Mesenchymal stem cell (in vitro differentiated cells and primary cell): Measurements from ENCODE around the gene ROCK1.

Experiments used
- DNase-seq: peaks from one replicate; pipeline ENCODE4 v3.0.0-alpha.2; 2013
- H2AFZ ChIP-seq: one replicate; pipeline ENCODE4 v1.6.1; 2013; ENCODE audit warnings: low read depth, mild to moderate bottlenecking, control low read depth, inconsistent platforms, low read length, moderate library complexity
- H2AK5ac ChIP-seq: 2 replicates; pipeline ENCODE4 v1.6.1; 2013; ENCODE audit warnings: low read length, moderate library complexity, mild to moderate bottlenecking, inconsistent platforms; ENCODE audit not compliant: severe bottlenecking
- H2BK120ac ChIP-seq: one replicate; pipeline ENCODE4 v1.6.1; 2013; ENCODE audit warnings: low read depth, mild to moderate bottlenecking, inconsistent platforms, low read length, moderate library complexity
- H2BK12ac ChIP-seq, 2 experiments: one replicate each; pipeline ENCODE4 v1.6.1; 2013; ENCODE audit warnings: inconsistent platforms in 2 of 2, low read length in 2 of 2, mild to moderate bottlenecking in 2 of 2, moderate library complexity in 2 of 2, control low read depth in 1 of 2
- H2BK15ac ChIP-seq: one replicate; pipeline ENCODE4 v1.6.1; 2013; ENCODE audit warnings: mild to moderate bottlenecking, low read depth, inconsistent platforms; ENCODE audit not compliant: poor library complexity, severe bottlenecking
- H2BK5ac ChIP-seq: 2 replicates; pipeline ENCODE4 v1.6.1; 2013; ENCODE audit warnings: low read depth, mild to moderate bottlenecking, low read length, control low read depth, inconsistent platforms; ENCODE audit not compliant: poor library complexity, severe bottlenecking
- H3K14ac ChIP-seq, 2 experiments: one replicate each; pipeline ENCODE4 v1.6.1; 2013; ENCODE audit warnings: inconsistent platforms in 2 of 2, low read length in 2 of 2, control low read depth in 1 of 2, mild to moderate bottlenecking in 1 of 2, moderate library complexity in 1 of 2
- H3K18ac ChIP-seq, 2 experiments: one replicate each; pipeline ENCODE4 v1.6.1; 2013; ENCODE audit warnings: inconsistent platforms in 2 of 2, low read length in 2 of 2, control low read depth in 1 of 2, low read depth in 1 of 2, mild to moderate bottlenecking in 1 of 2
- H3K23ac ChIP-seq, 2 experiments: one replicate each; pipeline ENCODE4 v1.6.1; 2013; ENCODE audit warnings: inconsistent platforms in 2 of 2, low read length in 2 of 2, mild to moderate bottlenecking in 2 of 2, moderate library complexity in 2 of 2, control low read depth in 1 of 2
- H3K27ac ChIP-seq: 2 replicates; pipeline ENCODE4 v1.5.1; 2013; ENCODE audit warnings: mild to moderate bottlenecking, moderate library complexity, low read length, control low read depth, inconsistent platforms; ENCODE audit not compliant: poor library complexity, severe bottlenecking
- H3K27me3 ChIP-seq, 2 experiments: 2 replicates each; pipeline versions ENCODE4 v1.6.1 to v1.7.0; 2013; ENCODE audit warnings: low read length in 2 of 2, mild to moderate bottlenecking in 2 of 2, moderate library complexity in 2 of 2, control low read depth in 1 of 2, inconsistent platforms in 1 of 2; ENCODE audit not compliant: control insufficient read depth in 1 of 2, insufficient read depth in 1 of 2
- H3K36me3 ChIP-seq, 2 experiments: 2 replicates each; pipeline versions ENCODE4 v1.6.1 to v1.7.0; 2013; ENCODE audit warnings: low read length in 2 of 2, control low read depth in 1 of 2, inconsistent platforms in 1 of 2, low read depth in 1 of 2, mild to moderate bottlenecking in 1 of 2; ENCODE audit not compliant: insufficient read depth in 2 of 2, control insufficient read depth in 1 of 2
- H3K4ac ChIP-seq, 2 experiments: one replicate each; pipeline ENCODE4 v1.6.1; 2013; ENCODE audit warnings: inconsistent platforms in 2 of 2, low read length in 2 of 2, mild to moderate bottlenecking in 2 of 2, moderate library complexity in 2 of 2, control low read depth in 1 of 2, low read depth in 1 of 2
- H3K4me1 ChIP-seq: 2 replicates; pipeline ENCODE4 v1.6.1; 2013; ENCODE audit warnings: low read depth, low read length, control low read depth; ENCODE audit not compliant: control insufficient read depth, insufficient read depth
- H3K4me2 ChIP-seq: 2 replicates; pipeline ENCODE4 v1.6.1; 2013; ENCODE audit warnings: low read length, mild to moderate bottlenecking, inconsistent platforms; ENCODE audit not compliant: poor library complexity, severe bottlenecking
- H3K4me3 ChIP-seq, 2 experiments: 2 replicates each; pipeline versions ENCODE4 v1.5.1 to v1.7.0; 2013; ENCODE audit warnings: low read length in 2 of 2, mild to moderate bottlenecking in 2 of 2, control low read depth in 1 of 2, low read depth in 1 of 2; ENCODE audit not compliant: insufficient read depth in 1 of 2
- H3K79me1 ChIP-seq: replicated peaks from 2 replicates; pipeline ENCODE4 v1.6.1; 2013; ENCODE audit warnings: mild to moderate bottlenecking, control low read depth, low read length, inconsistent platforms; ENCODE audit not compliant: poor library complexity, severe bottlenecking
- H3K9ac ChIP-seq: 2 replicates; pipeline ENCODE4 v1.7.0; 2013; ENCODE audit warnings: mild to moderate bottlenecking, low read length, moderate library complexity
- H3K9me3 ChIP-seq: 2 replicates; pipeline ENCODE4 v1.7.0; 2013; ENCODE audit warnings: mild to moderate bottlenecking, low read length; ENCODE audit not compliant: control insufficient read depth
- H4K8ac ChIP-seq: one replicate; pipeline ENCODE4 v1.6.1; 2013; ENCODE audit warnings: inconsistent platforms, mild to moderate bottlenecking, low read length, moderate library complexity
- H4K91ac ChIP-seq: one replicate; pipeline ENCODE4 v1.6.1; 2013; ENCODE audit warnings: mild to moderate bottlenecking, low read length, inconsistent platforms
- WGBS: methylation state at CpG from one replicate; pipeline ENCODE4 v1.1.7; 2013; ENCODE audit warnings: mixed read lengths; 5-methylcytosine and 5-hydroxymethylcytosine counted together

ROCK1 gene

DNA sequence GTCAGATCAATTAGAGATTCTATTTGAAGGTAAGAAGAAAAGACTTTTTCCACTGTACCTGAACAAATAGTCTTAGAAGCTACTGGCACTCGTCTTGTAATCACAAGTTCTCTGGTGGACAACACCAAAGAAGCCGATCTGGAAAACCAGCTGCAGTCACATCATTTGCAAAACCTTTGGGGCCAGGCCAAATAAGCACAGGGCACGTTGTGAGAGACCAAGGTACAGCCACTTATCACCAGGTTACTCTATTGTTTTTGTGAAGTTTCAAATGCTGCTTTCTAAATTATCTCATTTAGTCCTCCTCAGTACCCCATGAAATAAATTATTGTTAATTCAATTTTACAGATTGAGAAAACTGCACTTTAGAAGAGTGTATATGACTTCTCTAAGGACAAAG is 18.5 kb downstream of the ROCK1 start:
- Histone ChIP-seq H3K9ac (no peak overlapping the region), H2AK5ac (no peak overlapping the region), H4K8ac (no peak overlapping the region), H3K4me3 (no peak overlapping the region), H3K23ac (no peak overlapping the region), H3K14ac (no peak overlapping the region), H3K4ac (no peak overlapping the region), H3K4me2 (no peak overlapping the region), H3K4me1 (no peaks in the 10 kb centered on the region), H2BK12ac (no peak overlapping the region), H2BK5ac (no peak overlapping the region), H3K18ac (no peak overlapping the region), H3K9me3 (no peaks in the 10 kb centered on the region), H3K27ac (no peak overlapping the region), H2BK120ac (no peak overlapping the region), H4K91ac (no peak overlapping the region), H3K36me3 (no peaks in the 10 kb centered on the region), H2AFZ (no peak overlapping the region), H3K27me3 (no peaks in the 10 kb centered on the region), H3K79me1 (peaks cover 6% of the 10 kb centered on the region), H2BK15ac (no peak overlapping the region)
- DNase-seq = no peak
- 97% methylated on average over 3 of the region's 3 CpGs for WGBS

DNA sequence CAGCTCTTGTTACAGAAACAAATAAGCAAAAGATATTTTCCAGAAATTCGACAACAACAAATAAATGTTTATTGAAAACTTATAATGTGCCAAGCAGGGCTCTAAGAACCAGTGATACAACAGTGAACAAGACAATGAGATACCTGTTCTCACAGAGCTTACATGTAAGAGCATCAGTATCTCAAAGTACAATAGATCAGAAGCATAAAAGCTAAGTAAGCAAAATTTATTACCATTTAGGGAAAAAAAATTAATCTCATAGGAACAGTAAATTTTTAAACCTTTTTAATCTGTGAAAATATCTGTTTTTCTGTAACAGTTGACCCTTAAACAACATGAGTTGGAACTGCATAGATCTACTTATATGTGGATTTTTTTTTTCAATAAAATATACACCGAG is 20.9 kb downstream of the ROCK1 start:
- 100% methylated on average over 1 of the region's 2 CpGs for WGBS
- H4K8ac ChIP-seq = no peak overlapping the region
- no peak overlapping the region for H2AFZ ChIP-seq
- H3K14ac ChIP-seq = no peak overlapping the region
- no peak overlapping the region for H2BK120ac ChIP-seq
- H3K9me3 ChIP-seq = no peaks in the 10 kb centered on the region
- H3K79me1 ChIP-seq = peaks cover 5% of the 10 kb centered on the region
- H3K23ac ChIP-seq = no peak overlapping the region
- H3K9ac ChIP-seq = no peak overlapping the region
- H2BK15ac ChIP-seq = no peak overlapping the region
- H3K36me3 ChIP-seq = no peaks in the 10 kb centered on the region
- no peak overlapping the region for H2AK5ac ChIP-seq
- H3K4ac ChIP-seq = no peak overlapping the region
- DNase-seq = no peak
- H3K4me3 ChIP-seq = no peak overlapping the region
- no peaks in the 10 kb centered on the region for H3K4me1 ChIP-seq
- H3K18ac ChIP-seq = no peak overlapping the region
- H4K91ac ChIP-seq = no peak overlapping the region
- H2BK12ac ChIP-seq = no peak overlapping the region
- H2BK5ac ChIP-seq = no peak overlapping the region
- H3K27me3 ChIP-seq = no peaks in the 10 kb centered on the region
- H3K4me2 ChIP-seq = no peak overlapping the region
- H3K27ac ChIP-seq = no peak overlapping the region

DNA sequence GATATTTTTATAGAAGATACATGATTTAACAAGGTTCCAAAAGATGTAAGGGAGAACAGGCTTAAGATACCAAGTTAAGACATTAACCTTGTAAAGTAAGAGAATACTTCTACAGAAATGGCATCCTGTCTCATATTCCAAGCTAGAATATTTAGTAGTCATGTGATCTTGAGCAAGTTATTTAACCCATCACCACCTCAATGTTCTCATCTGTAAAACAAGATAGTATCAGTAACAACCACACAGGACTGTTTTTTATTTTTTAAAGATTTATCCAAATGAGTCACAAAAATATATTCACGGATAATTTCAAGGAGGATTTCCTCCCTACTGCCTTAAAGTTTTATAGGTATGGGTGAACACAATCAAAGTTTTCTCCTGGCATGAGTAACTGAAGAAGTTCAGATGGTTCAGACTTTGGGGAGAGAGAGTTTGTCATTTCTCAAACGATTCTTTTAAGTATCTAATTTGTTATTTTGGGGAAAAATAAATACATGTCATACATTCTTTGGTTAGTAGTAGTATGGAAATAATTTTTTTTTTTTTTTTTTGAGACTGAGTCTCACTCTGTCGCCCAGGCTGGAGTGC is 25.9 kb downstream of the ROCK1 start:
- WGBS = no CpG with 5 or more reads among the region's 3 CpGs
- Histone ChIP-seq H3K9me3 (no peaks in the 10 kb centered on the region), H2BK15ac (no peak overlapping the region), H3K36me3 (no peaks in the 10 kb centered on the region), H3K27ac (no peak overlapping the region), H3K23ac (no peak overlapping the region), H4K8ac (no peak overlapping the region), H3K14ac (no peak overlapping the region), H2BK120ac (no peak overlapping the region), H3K4ac (no peak overlapping the region), H2BK12ac (no peak overlapping the region), H3K18ac (no peak overlapping the region), H3K4me2 (no peak overlapping the region), H2AK5ac (no peak overlapping the region), H2AFZ (no peak overlapping the region), H4K91ac (no peak overlapping the region), H3K4me3 (no peak overlapping the region), H3K9ac (no peak overlapping the region), H3K4me1 (no peaks in the 10 kb centered on the region), H2BK5ac (no peak overlapping the region), H3K27me3 (no peaks in the 10 kb centered on the region), H3K79me1 (peaks cover 5% of the 10 kb centered on the region)
- no peak for DNase-seq

GRCh38 chr18:21084511-21085078 is 27.0 kb downstream of the ROCK1 start:
- Histone ChIP-seq H3K36me3 (no peaks in the 10 kb centered on the region), H3K27ac (no peak overlapping the region), H2AFZ (no peak overlapping the region), H3K23ac (no peak overlapping the region), H3K4ac (no peak overlapping the region), H2AK5ac (no peak overlapping the region), H3K9ac (no peak overlapping the region), H3K4me3 (no peak overlapping the region), H3K18ac (no peak overlapping the region), H2BK5ac (no peak overlapping the region), H2BK12ac (no peak overlapping the region), H2BK15ac (no peak overlapping the region), H4K8ac (no peak overlapping the region), H3K27me3 (no peaks in the 10 kb centered on the region), H3K14ac (no peak overlapping the region), H2BK120ac (no peak overlapping the region), H3K9me3 (no peaks in the 10 kb centered on the region), H3K4me1 (no peaks in the 10 kb centered on the region), H4K91ac (no peak overlapping the region), H3K4me2 (no peak overlapping the region), H3K79me1 (peaks cover 6% of the 10 kb centered on the region)
- WGBS = 92% methylated on average over 3 of the region's 3 CpGs
- no peak for DNase-seq
